Progenitor cell of endocrine pancreas (in vitro differentiated cells): ENCODE measurements around the gene SCFD2. TPM values are rescaled to one million over a fixed set of nuclear protein-coding genes. Genes with fewer than 3 reads are reported as not detected.
A peak's percentile ranks its signal among the peaks of the same experiment; 100 is the strongest.

Experiments
- DNase-seq: peaks from one replicate; pipeline ENCODE4 v3.0.0; 2021; ENCODE audit warnings: low spot score; ENCODE audit not compliant: unreplicated experiment
- H3K27ac Mint-ChIP-seq: 2 replicates; pipeline ENCODE4 v1.8.0; 2021; ENCODE audit warnings: mild to moderate bottlenecking, moderate library complexity, mixed read lengths
- H3K27me3 Mint-ChIP-seq: 2 replicates; pipeline ENCODE4 v1.8.0; 2021; ENCODE audit warnings: mixed read lengths
- H3K36me3 Mint-ChIP-seq: 2 replicates; pipeline ENCODE4 v1.8.0; 2022; ENCODE audit warnings: mixed read lengths; ENCODE audit not compliant: insufficient read depth
- H3K4me1 Mint-ChIP-seq: 2 replicates; pipeline ENCODE4 v1.8.0; 2021; ENCODE audit warnings: low read depth, mixed read lengths
- H3K4me3 Mint-ChIP-seq: 2 replicates; pipeline ENCODE4 v1.8.0; 2021; ENCODE audit warnings: low read depth, mild to moderate bottlenecking, moderate library complexity, mixed read lengths
- H3K9me3 Mint-ChIP-seq: 2 replicates; pipeline ENCODE4 v1.8.0; 2021; ENCODE audit warnings: low read depth, mixed read lengths
- total RNA-seq: library from RNA; stranded (reverse); gene quantifications from 2 replicates; pipeline ENCODE4 v1.2.1, GENCODE V29; 2021
- TF ChIP-seq, protein P1 (sequence below): fragments of 200-600 bp; sonication (generic); IDR thresholded peaks from one replicate; pipeline ENCODE4 v1.5.0; 2021; ENCODE audit warnings: antibody characterized with exemption, mild to moderate bottlenecking; ENCODE audit not compliant: unreplicated experiment

SCFD2 gene
- total RNA-seq, 1 donor from 2014 or later, result 12.5 TPM

DNA sequence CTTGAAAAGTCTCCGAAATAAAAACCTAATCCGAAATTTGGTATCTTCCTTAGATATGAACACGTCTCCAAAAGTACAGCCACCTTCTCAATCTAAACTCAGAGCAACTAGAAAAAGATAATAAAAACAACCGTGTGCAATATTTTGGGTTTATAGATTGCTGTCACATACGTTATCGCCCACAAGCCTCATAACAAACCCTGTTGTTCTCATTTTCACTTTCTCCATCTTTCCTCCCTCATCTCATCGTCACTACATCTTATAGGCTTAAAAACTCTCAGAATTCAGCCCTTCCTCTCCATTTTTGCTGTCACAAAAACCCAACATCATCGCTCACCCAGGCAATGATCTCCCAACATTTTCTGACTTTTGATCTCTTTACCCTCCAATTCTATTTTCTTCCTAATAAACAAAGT lies 448 bp upstream of the SCFD2 start:
- Mint-ChIP-seq H3K27me3 (peaks cover 33% of the 10 kb centered on the region), H3K36me3 (no peaks in the 10 kb centered on the region), H3K4me1 (peaks cover 16% of the 10 kb centered on the region), H3K9me3 (no peaks in the 10 kb centered on the region), H3K4me3 (peak overlapping the region; percentile 89), H3K27ac (peak overlapping the region; percentile 89)
- TF ChIP-seq, protein P1, sequence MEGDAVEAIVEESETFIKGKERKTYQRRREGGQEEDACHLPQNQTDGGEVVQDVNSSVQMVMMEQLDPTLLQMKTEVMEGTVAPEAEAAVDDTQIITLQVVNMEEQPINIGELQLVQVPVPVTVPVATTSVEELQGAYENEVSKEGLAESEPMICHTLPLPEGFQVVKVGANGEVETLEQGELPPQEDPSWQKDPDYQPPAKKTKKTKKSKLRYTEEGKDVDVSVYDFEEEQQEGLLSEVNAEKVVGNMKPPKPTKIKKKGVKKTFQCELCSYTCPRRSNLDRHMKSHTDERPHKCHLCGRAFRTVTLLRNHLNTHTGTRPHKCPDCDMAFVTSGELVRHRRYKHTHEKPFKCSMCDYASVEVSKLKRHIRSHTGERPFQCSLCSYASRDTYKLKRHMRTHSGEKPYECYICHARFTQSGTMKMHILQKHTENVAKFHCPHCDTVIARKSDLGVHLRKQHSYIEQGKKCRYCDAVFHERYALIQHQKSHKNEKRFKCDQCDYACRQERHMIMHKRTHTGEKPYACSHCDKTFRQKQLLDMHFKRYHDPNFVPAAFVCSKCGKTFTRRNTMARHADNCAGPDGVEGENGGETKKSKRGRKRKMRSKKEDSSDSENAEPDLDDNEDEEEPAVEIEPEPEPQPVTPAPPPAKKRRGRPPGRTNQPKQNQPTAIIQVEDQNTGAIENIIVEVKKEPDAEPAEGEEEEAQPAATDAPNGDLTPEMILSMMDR, result no peak
- no peak for DNase-seq

DNA sequence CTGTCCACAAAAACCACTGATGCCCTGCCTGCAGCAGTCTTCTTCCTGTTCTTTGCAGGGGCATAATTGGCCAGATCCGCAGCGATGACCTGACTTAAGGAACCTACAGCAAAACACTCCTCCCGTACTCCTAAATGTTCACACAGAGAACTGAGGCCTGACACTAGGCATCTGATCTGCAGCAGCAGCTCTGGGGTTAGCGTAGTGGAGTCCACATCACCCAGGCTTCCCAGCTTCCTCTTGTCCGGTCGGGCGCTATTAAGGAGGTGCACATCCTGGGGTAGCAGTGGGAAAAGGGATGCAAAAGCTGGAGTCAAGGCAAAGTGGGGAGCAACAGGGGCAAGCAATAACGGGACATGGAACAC lies 758 bp downstream of the SCFD2 start:
- Mint-ChIP-seq H3K9me3 (no peaks in the 10 kb centered on the region), H3K4me3 (peak overlapping the region; percentile 89), H3K4me1 (peaks cover 16% of the 10 kb centered on the region), H3K36me3 (no peaks in the 10 kb centered on the region), H3K27me3 (peaks cover 26% of the 10 kb centered on the region), H3K27ac (peak overlapping the region; percentile 89)
- no peak for DNase-seq
- TF ChIP-seq, protein P1, result no peak

DNA sequence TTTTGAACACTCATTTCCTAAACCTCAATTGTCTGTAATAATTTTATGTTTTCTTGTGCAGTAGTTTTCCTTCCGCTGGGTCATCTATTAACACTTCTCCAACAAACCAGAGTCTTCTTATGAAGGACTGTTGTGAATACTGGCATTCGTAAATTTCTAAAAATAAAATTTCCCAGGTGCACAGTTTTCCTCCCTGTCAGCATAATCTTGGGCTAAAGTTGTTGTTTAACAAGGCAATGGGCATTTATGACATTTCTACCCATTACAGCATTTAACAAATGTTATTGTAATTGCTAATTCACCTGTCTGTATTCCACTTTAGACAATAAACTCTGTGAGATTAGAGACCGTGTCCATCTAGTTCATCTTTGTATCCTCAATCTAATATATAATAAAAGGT lies 1.2 kb downstream of the SCFD2 start:
- no peak for DNase-seq
- H3K27ac Mint-ChIP-seq, result no peak overlapping the region
- peak overlapping the region; percentile 89 for H3K4me3 Mint-ChIP-seq
- TF ChIP-seq, protein P1, result no peak
- H3K4me1 Mint-ChIP-seq, result peaks cover 16% of the 10 kb centered on the region
- H3K36me3 Mint-ChIP-seq, result no peaks in the 10 kb centered on the region
- no peaks in the 10 kb centered on the region for H3K9me3 Mint-ChIP-seq
- peaks cover 21% of the 10 kb centered on the region for H3K27me3 Mint-ChIP-seq

DNA sequence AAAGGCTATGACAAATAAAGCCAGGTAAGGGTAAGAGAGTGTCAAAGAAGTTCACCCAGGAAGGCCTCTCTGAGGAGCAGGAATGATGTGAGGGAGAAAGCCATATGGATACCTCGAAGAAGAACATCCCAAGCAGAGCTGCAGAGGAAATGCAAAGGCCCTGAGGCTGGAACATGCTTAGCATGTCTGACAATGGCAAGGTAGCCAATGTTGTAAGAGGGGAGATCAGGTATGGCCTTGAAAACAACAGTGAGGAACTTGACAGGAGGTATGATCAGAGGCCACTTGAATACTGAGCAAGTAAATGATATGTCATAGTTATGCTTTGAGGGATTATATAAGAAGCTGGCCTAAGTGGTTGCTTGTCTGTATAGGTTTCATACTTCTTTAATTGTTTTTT lies 3.8 kb downstream of the SCFD2 start:
- Mint-ChIP-seq H3K27me3 (no peaks in the 10 kb centered on the region), H3K4me1 (peaks cover 16% of the 10 kb centered on the region), H3K36me3 (no peaks in the 10 kb centered on the region), H3K27ac (no peak overlapping the region), H3K9me3 (no peaks in the 10 kb centered on the region), H3K4me3 (no peak overlapping the region)
- DNase-seq, result no peak
- TF ChIP-seq, protein P1, result no peak

DNA sequence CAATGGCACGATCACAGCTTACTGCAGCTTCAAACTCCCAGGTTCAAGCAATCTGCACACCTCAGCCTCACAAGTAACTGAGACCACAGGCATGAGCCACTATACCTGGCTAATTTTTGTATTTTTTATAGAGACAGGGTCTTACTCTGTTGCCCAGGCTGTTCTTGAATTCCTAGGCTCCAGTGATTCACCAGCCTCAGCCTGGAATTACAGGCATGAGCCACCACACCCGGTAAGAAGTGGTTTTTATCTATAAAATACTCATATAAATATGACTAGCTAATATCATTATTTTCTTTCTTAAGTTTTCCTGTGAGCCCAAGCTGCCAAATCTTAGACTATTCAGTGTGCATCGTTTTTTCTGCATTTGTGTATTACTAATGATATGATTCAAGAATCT lies 4.4 kb downstream of the SCFD2 start:
- peaks cover 14% of the 10 kb centered on the region for H3K4me1 Mint-ChIP-seq
- H3K27ac Mint-ChIP-seq, result no peak overlapping the region
- no peaks in the 10 kb centered on the region for H3K36me3 Mint-ChIP-seq
- no peak overlapping the region for H3K4me3 Mint-ChIP-seq
- H3K9me3 Mint-ChIP-seq, result no peaks in the 10 kb centered on the region
- H3K27me3 Mint-ChIP-seq, result no peaks in the 10 kb centered on the region
- no peak for DNase-seq
- TF ChIP-seq, protein P1, result no peak
